Large intestine (tissue), 3 donors: ENCODE results near the gene STK39. TPM values are rescaled to one million over a fixed set of nuclear protein-coding genes. Genes with fewer than 3 reads are reported as not detected.
"Not testable (repeated sequence)": the region's sequence is repeated elsewhere in the genome, so short reads cannot be mapped to it uniquely, and the experiment has no call there.

ENCODE experiments used
- DNase-seq, 2 donors: peaks; one replicate each; pipeline versions ENCODE4 v3.0.0 to v3.0.0-alpha.2; 2013
- H3K27ac ChIP-seq: one replicate; pipeline ENCODE4 v1.5.1; 2013; ENCODE audit warnings: low read length
- H3K27me3 ChIP-seq: 2 replicates; pipeline ENCODE4 v1.6.1; 2013; ENCODE audit warnings: low read length; ENCODE audit not compliant: control insufficient read depth, insufficient read depth
- H3K36me3 ChIP-seq: 2 replicates; pipeline ENCODE4 v1.6.1; 2013; ENCODE audit warnings: low read length; ENCODE audit not compliant: control insufficient read depth, insufficient read depth
- H3K4me1 ChIP-seq: one replicate; pipeline ENCODE4 v1.6.1; 2013; ENCODE audit warnings: low read length; ENCODE audit not compliant: control insufficient read depth, insufficient read depth
- H3K4me3 ChIP-seq: one replicate; pipeline ENCODE4 v1.5.1; 2013; ENCODE audit warnings: low read length
- H3K9me3 ChIP-seq: one replicate; pipeline ENCODE4 v1.6.1; 2013; ENCODE audit warnings: mild to moderate bottlenecking, low read depth, low read length, moderate library complexity; ENCODE audit not compliant: control insufficient read depth
- WGBS: methylation state at CpG from one replicate; pipeline ENCODE4 v1.1.5; 2013; ENCODE audit warnings: low lambda C conversion rate; ENCODE audit not compliant: insufficient coverage; 5-methylcytosine and 5-hydroxymethylcytosine counted together
- polyA plus RNA-seq: library from polyadenylated mRNA; unstranded; fragments of 120-200 nt; gene quantifications from one replicate; pipeline ENCODE4 v1.2.1, GENCODE V29; 2013

STK39 gene
- polyA plus RNA-seq, 1 donor, result 22.4 TPM

- H3K27me3 ChIP-seq, result no peaks in the 10 kb centered on the region
- H3K4me3 ChIP-seq, result no peak overlapping the region
- H3K4me1 ChIP-seq, result no peaks in the 10 kb centered on the region
- 100% methylated on average over 1 of the region's 3 CpGs for WGBS
- H3K9me3 ChIP-seq, result no peaks in the 10 kb centered on the region
- H3K36me3 ChIP-seq, result peaks cover 12% of the 10 kb centered on the region
- no peak for DNase-seq
- H3K27ac ChIP-seq, result no peak overlapping the region
These were observed 109.8 kb downstream of the STK39 start for GRCh38 chr2:168137510-168138180.

GRCh38 chr2:168136392-168136977, 110.9 kb downstream of the STK39 start:
- DNase-seq, result peak in 1 of 2 donors; percentile 41
- Histone ChIP-seq H3K9me3 (no peaks in the 10 kb centered on the region), H3K4me3 (no peak overlapping the region), H3K27me3 (no peaks in the 10 kb centered on the region), H3K36me3 (peaks cover 17% of the 10 kb centered on the region), H3K4me1 (no peaks in the 10 kb centered on the region), H3K27ac (no peak overlapping the region)
- whole genome bisulfite sequencing, result 60% methylated on average over 1 of the region's 2 CpGs

GRCh38 chr2:168135630-168136029, 111.8 kb downstream of the STK39 start:
- no peaks in the 10 kb centered on the region for H3K9me3 ChIP-seq
- WGBS, result 100% methylated on average over 3 of the region's 4 CpGs

GRCh38 chr2:168135121-168135520, 112.3 kb downstream of the STK39 start:
- WGBS, result no CpG with 5 or more reads among the region's 2 CpGs
- no peaks in the 10 kb centered on the region for H3K27me3 ChIP-seq

More at GRCh38 chr2:168135630-168136029, 111.8 kb downstream of the STK39 start:
- H3K27me3 ChIP-seq, result no peaks in the 10 kb centered on the region
- H3K27ac ChIP-seq, result no peak overlapping the region
- peaks cover 19% of the 10 kb centered on the region for H3K36me3 ChIP-seq
- DNase-seq, result no peak
- H3K4me3 ChIP-seq, result no peak overlapping the region
- H3K4me1 ChIP-seq, result no peaks in the 10 kb centered on the region

GRCh38 chr2:168134485-168134884, 112.9 kb downstream of the STK39 start:
- Histone ChIP-seq H3K4me1 (no peaks in the 10 kb centered on the region), H3K4me3 (no peak overlapping the region), H3K9me3 (no peaks in the 10 kb centered on the region), H3K27ac (no peak overlapping the region), H3K36me3 (peaks cover 21% of the 10 kb centered on the region), H3K27me3 (no peaks in the 10 kb centered on the region)
- DNase-seq, result no peak
- WGBS, result 80% methylated on average over 3 of the region's 5 CpGs

More at GRCh38 chr2:168135121-168135520, 112.3 kb downstream of the STK39 start:
- Histone ChIP-seq H3K4me1 (no peaks in the 10 kb centered on the region), H3K4me3 (no peak overlapping the region), H3K36me3 (peaks cover 20% of the 10 kb centered on the region), H3K27ac (no peak overlapping the region), H3K9me3 (no peaks in the 10 kb centered on the region)
- no peak for DNase-seq

GRCh38 chr2:168132389-168132788, 115.0 kb downstream of the STK39 start:
- Histone ChIP-seq H3K4me1 (no peaks in the 10 kb centered on the region), H3K36me3 (peaks cover 27% of the 10 kb centered on the region), H3K4me3 (no peak overlapping the region), H3K9me3 (no peaks in the 10 kb centered on the region), H3K27me3 (no peaks in the 10 kb centered on the region), H3K27ac (no peak overlapping the region)
- DNase-seq, result no peak
- 100% methylated on average over 3 of the region's 6 CpGs for WGBS

GRCh38 chr2:168130346-168130745, 117.0 kb downstream of the STK39 start:
- H3K36me3 ChIP-seq, result peaks cover 30% of the 10 kb centered on the region
- DNase-seq, result no peak
- H3K9me3 ChIP-seq, result no peaks in the 10 kb centered on the region
- no peak overlapping the region for H3K27ac ChIP-seq
- H3K27me3 ChIP-seq, result no peaks in the 10 kb centered on the region
- no peak overlapping the region for H3K4me3 ChIP-seq
- H3K4me1 ChIP-seq, result no peaks in the 10 kb centered on the region

GRCh38 chr2:168127371-168127770, 120.0 kb downstream of the STK39 start:
- Histone ChIP-seq H3K9me3 (no peaks in the 10 kb centered on the region), H3K27me3 (no peaks in the 10 kb centered on the region), H3K27ac (no peak overlapping the region), H3K4me3 (no peak overlapping the region), H3K36me3 (peaks cover 22% of the 10 kb centered on the region), H3K4me1 (no peaks in the 10 kb centered on the region)
- DNase-seq, result no peak
- 100% methylated on average over 1 of the region's 4 CpGs for WGBS

- DNase-seq, H3K9me3 ChIP-seq, H3K27ac ChIP-seq, H3K4me1 ChIP-seq, H3K27me3 ChIP-seq, H3K4me3 ChIP-seq: not testable (repeated sequence)
- WGBS, result no CpG with 5 or more reads among the region's 1 CpG
- peaks cover 21% of the 10 kb centered on the region for H3K36me3 ChIP-seq
These were observed 125.2 kb downstream of the STK39 start for GRCh38 chr2:168122210-168122609.

- peaks cover 17% of the 10 kb centered on the region for H3K36me3 ChIP-seq
- 83% methylated on average over 2 of the region's 3 CpGs for WGBS
- no peaks in the 10 kb centered on the region for H3K9me3 ChIP-seq
- no peak for DNase-seq
- H3K4me1 ChIP-seq, result no peaks in the 10 kb centered on the region
- H3K4me3 ChIP-seq, result no peak overlapping the region
- H3K27me3 ChIP-seq, result no peaks in the 10 kb centered on the region
- H3K27ac ChIP-seq, result no peak overlapping the region
These were observed 126.7 kb downstream of the STK39 start for GRCh38 chr2:168120730-168121129.

GRCh38 chr2:168120310-168120709, 127.1 kb downstream of the STK39 start:
- no peak overlapping the region for H3K4me3 ChIP-seq
- no peaks in the 10 kb centered on the region for H3K9me3 ChIP-seq
- H3K27me3 ChIP-seq, result no peaks in the 10 kb centered on the region
- no CpG with 5 or more reads among the region's 4 CpGs for WGBS
- H3K36me3 ChIP-seq, result peaks cover 17% of the 10 kb centered on the region
- no peak overlapping the region for H3K27ac ChIP-seq
- H3K4me1 ChIP-seq, result no peaks in the 10 kb centered on the region
- no peak for DNase-seq
